Keratinocyte (primary cell): Measurements from ENCODE around the gene CCNL2. TPM values are rescaled to one million over a fixed set of nuclear protein-coding genes. Genes with fewer than 3 reads are reported as not detected.

Experiments
- DNase-seq: peaks from one replicate; pipeline ENCODE4 v3.0.0-alpha.2; 2011; ENCODE audit warnings: low read depth, missing footprints, low spot score
- FAIRE-seq: peaks from 2 replicates; lab custom pipeline; 2011; peaks lifted over from hg19 to GRCh38; lab: Jason Lieb, UNC
- H2AFZ ChIP-seq: 2 replicates; pipeline ENCODE4 v1.6.0; 2012; ENCODE audit warnings: low read length, control low read depth, inconsistent platforms; ENCODE audit not compliant: control insufficient read depth
- H3K27ac ChIP-seq: 2 replicates; pipeline ENCODE4 v1.5.1; 2011; ENCODE audit warnings: low read length; ENCODE audit not compliant: control insufficient read depth, insufficient read depth
- H3K27me3 ChIP-seq: 3 replicates; pipeline ENCODE4 v1.6.0; 2011; ENCODE audit warnings: low read length; ENCODE audit not compliant: control insufficient read depth, insufficient read depth; ENCODE audit errors: extremely low read depth
- H3K36me3 ChIP-seq, 2 experiments: 2 replicates in 1 of 2; 3 replicates in 1 of 2; pipeline ENCODE4 v1.5.1; 2011; ENCODE audit warnings: low read length in 2 of 2, mild to moderate bottlenecking in 1 of 2; ENCODE audit not compliant: control insufficient read depth in 2 of 2, insufficient read depth in 2 of 2; ENCODE audit errors: extremely low read depth in 1 of 2
- H3K4me1 ChIP-seq: 3 replicates; pipeline ENCODE4 v1.5.1; 2011; ENCODE audit warnings: low read length; ENCODE audit not compliant: control insufficient read depth, insufficient read depth; ENCODE audit errors: extremely low read depth
- H3K4me2 ChIP-seq: 3 replicates; pipeline ENCODE4 v1.6.0; 2011; ENCODE audit warnings: low read depth, low read length; ENCODE audit not compliant: control insufficient read depth, insufficient read depth; ENCODE audit errors: extremely low read depth
- H3K4me3 ChIP-seq, 3 experiments: fragments of 200-600 bp in 1 of 3; sonication (generic) in 1 of 3; 2 replicates in 2 of 3; 3 replicates in 1 of 3; pipeline ENCODE4 v1.5.1; 2011 to 2016; ENCODE audit warnings: low read length in 3 of 3, mild to moderate bottlenecking in 3 of 3, control low read depth in 2 of 3, inconsistent platforms in 1 of 3, low read depth in 1 of 3, mixed read lengths in 1 of 3, mixed run types in 1 of 3, moderate library complexity in 1 of 3; ENCODE audit not compliant: control insufficient read depth in 2 of 3, insufficient read depth in 2 of 3; ENCODE audit errors: extremely low read depth in 1 of 3
- H3K79me2 ChIP-seq: 2 replicates; pipeline ENCODE4 v1.6.0; 2012; ENCODE audit warnings: low read length; ENCODE audit not compliant: control insufficient read depth, insufficient read depth
- H3K9ac ChIP-seq: 3 replicates; pipeline ENCODE4 v1.6.0; 2011; ENCODE audit warnings: low read length; ENCODE audit not compliant: control insufficient read depth, insufficient read depth; ENCODE audit errors: extremely low read depth
- H3K9me1 ChIP-seq: 3 replicates; pipeline ENCODE4 v1.6.0; 2011; ENCODE audit warnings: low read length; ENCODE audit not compliant: control insufficient read depth, insufficient read depth; ENCODE audit errors: extremely low read depth
- H3K9me3 ChIP-seq: 2 replicates; pipeline ENCODE4 v1.5.1; 2012; ENCODE audit warnings: low read depth, low read length; ENCODE audit not compliant: control insufficient read depth
- H4K20me1 ChIP-seq: 3 replicates; pipeline ENCODE4 v1.6.0; 2011; ENCODE audit warnings: low read length; ENCODE audit not compliant: control insufficient read depth, insufficient read depth; ENCODE audit errors: extremely low read depth
- EZH2 ChIP-seq: IDR thresholded peaks from one replicate; pipeline ENCODE4 v1.6.1; 2012; ENCODE audit warnings: inconsistent platforms, mild to moderate bottlenecking, low read length, moderate library complexity
- dilution Hi-C: fragments of 300-500 bp; cut with MboI; formaldehyde crosslinking; loops from one replicate; pipeline ENCODE4 v1.7.0; 2020; ENCODE audit warnings: low sequenced_read_pairs; ENCODE audit not compliant: extremely low pct_ligation_motif_present
- polyA plus RNA-seq, 5 experiments: library from polyadenylated mRNA; depleted of rRNA in 3 of 5; stranded (reverse) in 3 of 5; stranded (forward) in 1 of 5; unstranded in 1 of 5; fragments of >200 nt; gene quantifications; 1 replicate in 1 of 5; 2 replicates in 3 of 5; 3 replicates in 1 of 5; pipeline versions ENCODE4 v1.2.1 to v1.2.3, GENCODE V29; 2011 to 2012; ENCODE audit warnings: missing spikeins in 2 of 5, low read depth in 1 of 5, low replicate concordance in 1 of 5
- TF ChIP-seq, protein P1 (sequence below), 3 experiments: IDR thresholded peaks in 1 of 3; conservative IDR thresholded peaks in 1 of 3; optimal IDR thresholded peaks in 1 of 3; 2 replicates in 2 of 3; 3 replicates in 1 of 3; pipeline versions ENCODE3 to v1.5.1; 2011; ENCODE audit warnings: low read length in 3 of 3, mild to moderate bottlenecking in 3 of 3, moderate library complexity in 2 of 3, control low read depth in 1 of 3, inconsistent platforms in 1 of 3; ENCODE audit not compliant: insufficient read depth in 2 of 3; ENCODE audit errors: extremely low read depth in 1 of 3

Gene CCNL2
- polyA plus RNA-seq, 1 donor (not counting 4 experiments of a cell fraction or from before 2014, with no cell fraction given): 140 TPM

DNA sequence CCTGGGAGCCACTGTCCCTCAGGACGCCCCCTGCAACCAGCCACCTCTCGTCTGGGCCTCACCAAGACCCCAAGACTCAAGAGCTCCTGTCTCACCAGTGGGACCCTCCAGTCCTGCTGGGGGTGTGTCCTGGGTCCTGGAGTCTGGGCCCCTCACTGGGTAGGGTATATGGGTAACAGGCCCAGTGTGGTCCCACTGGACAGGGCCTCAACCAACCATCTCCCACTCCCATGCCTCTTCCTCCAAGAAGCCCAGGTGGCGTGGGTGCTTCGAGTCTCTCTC is 35.6 kb upstream of the CCNL2 start:
- Histone ChIP-seq H4K20me1 (no peaks in the 10 kb centered on the region), H3K9me1 (no peaks in the 10 kb centered on the region), H3K79me2 (no peaks in the 10 kb centered on the region), H3K9ac (no peak overlapping the region), H2AFZ (no peak overlapping the region), H3K4me2 (no peak overlapping the region), H3K4me1 (peaks cover 27% of the 10 kb centered on the region), H3K27ac (no peak overlapping the region), H3K27me3 (no peaks in the 10 kb centered on the region), H3K4me3 (no peak overlapping the region), H3K36me3 (no peaks in the 10 kb centered on the region), H3K9me3 (no peaks in the 10 kb centered on the region)
- no peak for TF ChIP-seq EZH2
- TF ChIP-seq, protein P1, sequence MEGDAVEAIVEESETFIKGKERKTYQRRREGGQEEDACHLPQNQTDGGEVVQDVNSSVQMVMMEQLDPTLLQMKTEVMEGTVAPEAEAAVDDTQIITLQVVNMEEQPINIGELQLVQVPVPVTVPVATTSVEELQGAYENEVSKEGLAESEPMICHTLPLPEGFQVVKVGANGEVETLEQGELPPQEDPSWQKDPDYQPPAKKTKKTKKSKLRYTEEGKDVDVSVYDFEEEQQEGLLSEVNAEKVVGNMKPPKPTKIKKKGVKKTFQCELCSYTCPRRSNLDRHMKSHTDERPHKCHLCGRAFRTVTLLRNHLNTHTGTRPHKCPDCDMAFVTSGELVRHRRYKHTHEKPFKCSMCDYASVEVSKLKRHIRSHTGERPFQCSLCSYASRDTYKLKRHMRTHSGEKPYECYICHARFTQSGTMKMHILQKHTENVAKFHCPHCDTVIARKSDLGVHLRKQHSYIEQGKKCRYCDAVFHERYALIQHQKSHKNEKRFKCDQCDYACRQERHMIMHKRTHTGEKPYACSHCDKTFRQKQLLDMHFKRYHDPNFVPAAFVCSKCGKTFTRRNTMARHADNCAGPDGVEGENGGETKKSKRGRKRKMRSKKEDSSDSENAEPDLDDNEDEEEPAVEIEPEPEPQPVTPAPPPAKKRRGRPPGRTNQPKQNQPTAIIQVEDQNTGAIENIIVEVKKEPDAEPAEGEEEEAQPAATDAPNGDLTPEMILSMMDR (optimal IDR thresholded peaks at IDR 0.05 in 1 of 3, IDR thresholded peaks at IDR 0.05 in 1 of 3, conservative IDR thresholded peaks at IDR 0.05 in 1 of 3; ENCODE audit: extremely low read depth in 1 of 3, insufficient read depth in 2 of 3, low read length in 3 of 3): no peak
- DNase-seq (no peak), FAIRE-seq (no peak)
- dilution Hi-C loops: no loop called here

DNA sequence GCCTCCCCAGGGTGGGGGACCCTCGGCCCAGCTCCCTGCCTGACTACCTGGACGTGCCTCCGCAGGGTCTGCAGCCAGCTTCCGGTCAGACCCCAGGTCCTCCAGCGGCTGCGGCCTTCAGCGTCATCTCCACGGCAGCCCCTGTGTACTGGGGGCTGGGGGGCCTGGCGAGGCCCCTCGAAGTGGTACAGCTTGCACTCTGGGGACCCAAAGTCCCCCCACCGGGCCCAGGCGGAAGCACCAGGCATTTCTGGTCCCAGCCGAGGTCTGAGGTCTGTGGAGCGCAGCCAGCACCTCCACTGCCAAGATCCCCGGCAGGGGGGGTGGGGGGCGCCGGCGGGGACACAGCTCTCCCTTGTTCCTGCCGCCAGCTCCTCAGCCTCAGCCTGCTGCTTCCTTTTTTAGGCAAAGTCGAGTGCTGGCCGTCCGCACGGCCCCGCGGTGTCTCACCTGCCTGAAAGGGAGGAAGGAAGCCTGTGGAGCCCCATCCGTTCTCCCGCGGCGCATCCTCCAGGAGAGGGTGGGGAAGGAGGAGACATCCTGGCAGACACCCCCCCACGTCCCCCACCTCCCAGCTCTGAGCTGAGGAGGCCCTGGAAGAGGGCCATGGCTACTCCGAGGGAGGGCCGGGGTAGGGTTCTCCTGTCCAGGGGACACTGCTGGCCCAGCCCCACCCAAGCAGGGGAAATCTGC is 35.1 kb upstream of the CCNL2 start:
- peaks cover 27% of the 10 kb centered on the region for H3K4me1 ChIP-seq
- dilution Hi-C loops: no loop called here
- H3K36me3 ChIP-seq: no peaks in the 10 kb centered on the region
- no peaks in the 10 kb centered on the region for H3K27me3 ChIP-seq
- H3K9ac ChIP-seq: peak overlapping the region; percentile 52
- no peak for DNase-seq
- H4K20me1 ChIP-seq: no peaks in the 10 kb centered on the region
- FAIRE-seq: no peak
- peak overlapping the region; percentile 75 for H2AFZ ChIP-seq
- no peaks in the 10 kb centered on the region for H3K9me3 ChIP-seq
- no peaks in the 10 kb centered on the region for H3K79me2 ChIP-seq
- H3K4me3 ChIP-seq: no peak overlapping the region
- H3K27ac ChIP-seq: no peak overlapping the region
- TF ChIP-seq, protein P1 (optimal IDR thresholded peaks at IDR 0.05 in 1 of 3, IDR thresholded peaks at IDR 0.05 in 1 of 3, conservative IDR thresholded peaks at IDR 0.05 in 1 of 3; ENCODE audit: extremely low read depth in 1 of 3, insufficient read depth in 2 of 3, low read length in 3 of 3): no peak
- TF ChIP-seq EZH2: no peak
- H3K4me2 ChIP-seq: peak overlapping the region; percentile 56
- H3K9me1 ChIP-seq: no peaks in the 10 kb centered on the region
